Measurements from ENCODE around the gene ADGRB2. TPM values are rescaled to one million over a fixed set of nuclear protein-coding genes. Genes with fewer than 3 reads are reported as not detected.
A peak's percentile ranks its signal among the peaks of the same experiment; 100 is the strongest.

ADGRB2 gene
- total RNA-seq, 1 experiment from 2014 or later: 10.9 TPM

DNA sequence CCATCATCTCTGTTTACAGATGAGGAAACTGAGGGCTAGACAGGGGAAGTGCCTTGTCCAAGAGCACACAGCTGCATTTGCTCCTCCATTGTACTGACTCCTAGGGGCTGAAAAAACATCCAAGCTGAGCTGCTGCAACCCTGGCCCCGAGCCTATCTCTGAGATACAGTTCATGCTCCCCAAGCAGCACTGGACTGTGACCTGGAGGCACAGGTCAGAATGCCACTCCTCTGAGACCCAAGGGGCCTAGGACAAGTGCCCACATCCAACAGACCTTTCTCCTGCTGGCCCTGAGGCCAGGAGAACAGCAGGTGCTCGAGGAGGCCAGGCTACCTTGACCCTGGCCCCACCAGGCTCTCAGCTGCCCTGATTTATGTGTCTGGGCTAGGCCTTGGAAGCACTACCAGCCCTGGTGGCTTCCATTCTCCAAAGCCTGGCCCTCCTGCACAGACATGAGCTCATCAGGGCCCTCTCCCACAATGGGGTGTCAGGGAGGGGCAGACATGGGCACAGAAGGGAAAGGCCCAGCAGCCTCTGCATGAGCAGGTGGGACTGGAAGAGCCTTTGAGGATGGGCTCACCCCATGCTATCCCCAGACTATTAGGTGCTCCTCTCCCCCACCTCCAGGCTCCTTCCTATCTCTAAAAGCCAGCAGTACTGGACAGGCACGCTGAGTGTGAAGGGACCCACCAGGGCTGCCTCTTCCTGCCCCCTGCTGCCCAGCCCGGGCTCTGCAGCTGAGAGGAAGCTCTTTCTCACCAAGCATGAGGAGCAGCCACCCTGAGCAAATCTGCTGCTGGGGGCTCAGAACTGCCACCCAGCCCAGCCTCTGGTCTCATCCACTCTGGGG lies 18.8 kb downstream of the ADGRB2 start:
- no peak overlapping the region for H2BK20ac ChIP-seq (ENCODE audit: low read depth, low read length, poor library complexity, severe bottlenecking)
- no peak overlapping the region for H3K4me3 Mint-ChIP-seq
- no peak overlapping the region for H3K4me2 ChIP-seq (ENCODE audit: insufficient read depth, insufficient read length, low read length)
- H3T11ph ChIP-seq (ENCODE audit: low read length): no peak overlapping the region
- no peaks in the 10 kb centered on the region for H3K27me3 ChIP-seq (ENCODE audit: insufficient read depth, low read length)
- peaks cover 30 to 38% of the 10 kb centered on the region in 2 experiments for H3K4me1 Mint-ChIP-seq
- peak; percentile 83 for DNase-seq
- H3K9me3 ChIP-seq (ENCODE audit: control insufficient read depth, low read depth, low read length): no peaks in the 10 kb centered on the region
- no peak overlapping the region for H3K18ac ChIP-seq (ENCODE audit: insufficient read length, low read depth, low read length)
- H3K4me1 ChIP-seq (ENCODE audit: insufficient read depth, low read length): no peaks in the 10 kb centered on the region
- no peaks in the 10 kb centered on the region; a peak in 1 of 5 replicates for H3K9me3 Mint-ChIP-seq
- TF ChIP-seq CTCF (conservative IDR thresholded peaks at IDR 0.05): peak; percentile 85
- H3K14ac ChIP-seq (ENCODE audit: insufficient read depth, low read length): no peak overlapping the region; the same call in 1 of the 2 replicates
- H3K56ac ChIP-seq (ENCODE audit: insufficient read length, low read depth, low read length): no peak overlapping the region
- H2AFZ ChIP-seq (ENCODE audit: low read length): no peak overlapping the region
- 0 out of 7 replicates have a peak overlapping the region, but pooled peaks of 1 of the 3 experiments have one; percentile 39 for H3K27ac Mint-ChIP-seq
- WGBS (ENCODE audit: extremely low coverage, insufficient read length, low lambda C conversion rate): no CpG with 5 or more reads among the region's 4 CpGs
- H3K27ac ChIP-seq (ENCODE audit: insufficient read length, low read depth, low read length): no peak overlapping the region
- H4K91ac ChIP-seq (ENCODE audit: insufficient read length, low read depth, low read length): no peak overlapping the region
- no peak overlapping the region for H2BK15ac ChIP-seq (ENCODE audit: low read depth, low read length)
- no peaks in the 10 kb centered on the region for H3K79me2 ChIP-seq (ENCODE audit: insufficient read depth, low read length)
- no peaks in the 10 kb centered on the region; a peak in 1 of 7 replicates for H3K36me3 Mint-ChIP-seq (ENCODE audit: insufficient read depth in 1 of 3, low read depth in 3 of 3)
- H2BK5ac ChIP-seq (ENCODE audit: insufficient read length, low read length): no peak overlapping the region
- H2AK5ac ChIP-seq (ENCODE audit: insufficient read length, low read length): no peak overlapping the region
- H3K79me1 ChIP-seq (ENCODE audit: insufficient read depth, low read depth, low read length, poor library complexity, severe bottlenecking): no peaks in the 10 kb centered on the region
- no peak overlapping the region for H2BK120ac ChIP-seq (ENCODE audit: low read depth, low read length, poor library complexity, severe bottlenecking)
- no peak overlapping the region for H4K5ac ChIP-seq (ENCODE audit: insufficient read length, low read depth, low read length)
- no peak overlapping the region for H3K23ac ChIP-seq (ENCODE audit: insufficient read length, low read depth, low read length)
- no peak overlapping the region for H3K9ac ChIP-seq (ENCODE audit: extremely low read depth, insufficient read length, low read length)
- H2BK12ac ChIP-seq (ENCODE audit: insufficient read length, low read depth, low read length): no peak overlapping the region
- no peak overlapping the region for H4K8ac ChIP-seq (replicated peaks; ENCODE audit: insufficient read length, low read depth, low read length)
- H3K27me3 Mint-ChIP-seq (ENCODE audit: low read depth): 0 out of 2 replicates have a peak, but pooled peaks cover 2% of the 10 kb centered on the region
- no peaks in the 10 kb centered on the region for H4K20me1 ChIP-seq (ENCODE audit: control insufficient read depth, insufficient read depth, insufficient read length)
- no peaks in the 10 kb centered on the region for H3K23me2 ChIP-seq (ENCODE audit: insufficient read length, low read depth, low read length, poor library complexity, severe bottlenecking)
- no peak overlapping the region for H3K4ac ChIP-seq (ENCODE audit: low read depth, low read length)
